Neural progenitor cell (in vitro differentiated cells): Measurements from ENCODE around the gene RNGTT. TPM values are rescaled to one million over a fixed set of nuclear protein-coding genes. Genes with fewer than 3 reads are reported as not detected.
"Not testable (repeated sequence)": the region's sequence is repeated elsewhere in the genome, so short reads cannot be mapped to it uniquely, and the experiment has no call there.

Experiments
- DNase-seq: peaks from one replicate; pipeline ENCODE4 v3.0.0-alpha.2; 2016; ENCODE audit warnings: low spot score
- H2AFZ ChIP-seq: fragments of 200-600 bp; sonication (generic); replicated peaks from 2 replicates; pipeline ENCODE4 v1.6.1; 2016; ENCODE audit warnings: antibody characterized with exemption
- H3F3A ChIP-seq: fragments of 200-600 bp; sonication (generic); 2 replicates; pipeline ENCODE4 v1.6.1; 2016; ENCODE audit warnings: antibody characterized with exemption, low read depth
- H3K27ac ChIP-seq: fragments of 200-600 bp; sonication (generic); 2 replicates; pipeline ENCODE4 v1.5.1; 2016; ENCODE audit warnings: mild to moderate bottlenecking
- H3K27me3 ChIP-seq: fragments of 200-600 bp; sonication (generic); 2 replicates; pipeline ENCODE4 v1.6.1; 2016; ENCODE audit warnings: mild to moderate bottlenecking, moderate library complexity
- H3K36me3 ChIP-seq: fragments of 200-600 bp; sonication (generic); 2 replicates; pipeline ENCODE4 v1.5.1; 2016
- H3K4me1 ChIP-seq: fragments of 200-600 bp; sonication (generic); 2 replicates; pipeline ENCODE4 v1.6.1; 2016; ENCODE audit warnings: mixed run types
- H3K4me2 ChIP-seq: fragments of 200-600 bp; sonication (generic); 2 replicates; pipeline ENCODE4 v1.6.1; 2016
- H3K4me3 ChIP-seq: fragments of 200-600 bp; sonication (generic); 2 replicates; pipeline ENCODE4 v1.5.1; 2016
- H3K79me2 ChIP-seq: fragments of 200-600 bp; sonication (generic); 2 replicates; pipeline ENCODE4 v1.6.1; 2016; ENCODE audit warnings: low read depth
- H3K9ac ChIP-seq: fragments of 200-600 bp; sonication (generic); 2 replicates; pipeline ENCODE4 v1.6.1; 2016
- H3K9me3 ChIP-seq: fragments of 200-600 bp; sonication (generic); 2 replicates; pipeline ENCODE4 v1.5.1; 2016; ENCODE audit warnings: low read depth
- H4K20me1 ChIP-seq: fragments of 200-600 bp; sonication (generic); 2 replicates; pipeline ENCODE4 v1.6.1; 2016; ENCODE audit warnings: low read depth
- H3K27ac Mint-ChIP-seq: 3 replicates; pipeline ENCODE4 v1.8.0; 2021; ENCODE audit warnings: mixed read lengths
- H3K27me3 Mint-ChIP-seq: 2 replicates; pipeline ENCODE4 v1.8.0; 2022; ENCODE audit warnings: low read depth, mild to moderate bottlenecking, inconsistent platforms, moderate library complexity, mixed read lengths; ENCODE audit not compliant: insufficient read depth
- H3K36me3 Mint-ChIP-seq: 3 replicates; pipeline ENCODE4 v1.8.0; 2021; ENCODE audit warnings: mixed read lengths
- H3K4me1 Mint-ChIP-seq: 3 replicates; pipeline ENCODE4 v1.8.0; 2021; ENCODE audit warnings: mixed read lengths
- H3K4me3 Mint-ChIP-seq: 3 replicates; pipeline ENCODE4 v1.8.0; 2021; ENCODE audit warnings: mild to moderate bottlenecking, moderate library complexity, mixed read lengths
- H3K9me3 Mint-ChIP-seq: 3 replicates; pipeline ENCODE4 v1.8.0; 2020; ENCODE audit warnings: mixed read lengths
- EZH2 ChIP-seq: fragments of 200-600 bp; sonication (generic); IDR thresholded peaks from 2 replicates; pipeline ENCODE4 v1.6.1; 2017; ENCODE audit warnings: antibody characterized with exemption, mild to moderate bottlenecking, moderate library complexity
- EZH2phosphoT487 ChIP-seq: fragments of 200-600 bp; sonication (generic); IDR thresholded peaks from 2 replicates; pipeline ENCODE4 v1.6.1; 2017; ENCODE audit warnings: antibody characterized with exemption
- total RNA-seq: library from RNA; depleted of rRNA; stranded (reverse); fragments of >200 nt; gene quantifications from 2 replicates; pipeline ENCODE4 v1.2.3, GENCODE V29; 2015; ENCODE audit warnings: low replicate concordance
- TF ChIP-seq, protein P1 (sequence below): fragments of 200-600 bp; sonication (generic); IDR thresholded peaks from 2 replicates; pipeline ENCODE4 v1.5.1; 2017; ENCODE audit warnings: antibody characterized with exemption, mild to moderate bottlenecking

The RNGTT gene
- total RNA-seq, 1 donor from 2014 or later = 71.7 TPM

DNA sequence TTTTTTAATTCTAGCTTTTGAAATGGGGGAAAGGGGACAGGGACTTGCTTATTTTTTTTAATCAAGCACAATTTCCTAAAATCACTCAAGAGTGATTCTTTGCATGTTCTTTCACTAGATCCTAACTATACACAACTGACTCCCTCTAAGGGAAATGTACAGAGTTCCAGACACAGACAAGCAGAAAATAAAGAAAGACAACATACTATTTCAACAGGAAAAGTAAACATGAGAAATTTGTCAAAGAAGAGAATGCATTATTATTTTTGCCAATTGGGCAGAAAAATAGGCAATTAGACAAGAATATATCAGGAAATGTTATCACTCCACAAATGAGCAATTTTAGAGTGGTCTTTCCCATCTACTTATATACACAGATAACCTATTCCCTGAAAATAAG, 128.2 kb downstream of the RNGTT start:
- TF ChIP-seq EZH2phosphoT487 = no peak
- TF ChIP-seq EZH2 = no peak
- TF ChIP-seq, protein P1, sequence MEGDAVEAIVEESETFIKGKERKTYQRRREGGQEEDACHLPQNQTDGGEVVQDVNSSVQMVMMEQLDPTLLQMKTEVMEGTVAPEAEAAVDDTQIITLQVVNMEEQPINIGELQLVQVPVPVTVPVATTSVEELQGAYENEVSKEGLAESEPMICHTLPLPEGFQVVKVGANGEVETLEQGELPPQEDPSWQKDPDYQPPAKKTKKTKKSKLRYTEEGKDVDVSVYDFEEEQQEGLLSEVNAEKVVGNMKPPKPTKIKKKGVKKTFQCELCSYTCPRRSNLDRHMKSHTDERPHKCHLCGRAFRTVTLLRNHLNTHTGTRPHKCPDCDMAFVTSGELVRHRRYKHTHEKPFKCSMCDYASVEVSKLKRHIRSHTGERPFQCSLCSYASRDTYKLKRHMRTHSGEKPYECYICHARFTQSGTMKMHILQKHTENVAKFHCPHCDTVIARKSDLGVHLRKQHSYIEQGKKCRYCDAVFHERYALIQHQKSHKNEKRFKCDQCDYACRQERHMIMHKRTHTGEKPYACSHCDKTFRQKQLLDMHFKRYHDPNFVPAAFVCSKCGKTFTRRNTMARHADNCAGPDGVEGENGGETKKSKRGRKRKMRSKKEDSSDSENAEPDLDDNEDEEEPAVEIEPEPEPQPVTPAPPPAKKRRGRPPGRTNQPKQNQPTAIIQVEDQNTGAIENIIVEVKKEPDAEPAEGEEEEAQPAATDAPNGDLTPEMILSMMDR = no peak
- no peaks in the 10 kb centered on the region for H3K27me3 ChIP-seq
- H3K9ac ChIP-seq = no peak overlapping the region
- peaks cover 25% of the 10 kb centered on the region for H3K79me2 ChIP-seq
- H3K4me1 ChIP-seq = no peaks in the 10 kb centered on the region
- peaks cover 4% of the 10 kb centered on the region for H3K9me3 ChIP-seq
- no peak overlapping the region for H3K27ac Mint-ChIP-seq
- H4K20me1 ChIP-seq = no peaks in the 10 kb centered on the region
- no peak overlapping the region for H3K4me3 Mint-ChIP-seq
- H3K9me3 Mint-ChIP-seq = peaks cover 48% of the 10 kb centered on the region
- H3F3A ChIP-seq = no peaks in the 10 kb centered on the region
- H2AFZ ChIP-seq = no peak overlapping the region
- no peak overlapping the region for H3K4me2 ChIP-seq
- DNase-seq = no peak
- no peaks in the 10 kb centered on the region for H3K4me1 Mint-ChIP-seq
- H3K36me3 ChIP-seq = peaks cover 4% of the 10 kb centered on the region
- peaks cover 39% of the 10 kb centered on the region for H3K36me3 Mint-ChIP-seq
- H3K4me3 ChIP-seq = no peak overlapping the region
- H3K27ac ChIP-seq = no peak overlapping the region
- H3K27me3 Mint-ChIP-seq = no peaks in the 10 kb centered on the region

- H3K4me3 ChIP-seq, H3K9ac ChIP-seq, H3K27ac Mint-ChIP-seq, H3K4me2 ChIP-seq, H4K20me1 ChIP-seq, H3K27me3 ChIP-seq, H3K4me1 Mint-ChIP-seq, H2AFZ ChIP-seq, H3K9me3 ChIP-seq, DNase-seq, H3K4me3 Mint-ChIP-seq, H3K4me1 ChIP-seq, H3K27ac ChIP-seq, H3K27me3 Mint-ChIP-seq, H3K36me3 ChIP-seq, H3F3A ChIP-seq: not testable (repeated sequence)
- Mint-ChIP-seq H3K9me3 (peaks cover 57% of the 10 kb centered on the region), H3K36me3 (peaks cover 46% of the 10 kb centered on the region)
- peaks cover 27% of the 10 kb centered on the region for H3K79me2 ChIP-seq
These were observed 130.3 kb downstream of the RNGTT start for GRCh38 chr6:88833071-88833470.

DNA sequence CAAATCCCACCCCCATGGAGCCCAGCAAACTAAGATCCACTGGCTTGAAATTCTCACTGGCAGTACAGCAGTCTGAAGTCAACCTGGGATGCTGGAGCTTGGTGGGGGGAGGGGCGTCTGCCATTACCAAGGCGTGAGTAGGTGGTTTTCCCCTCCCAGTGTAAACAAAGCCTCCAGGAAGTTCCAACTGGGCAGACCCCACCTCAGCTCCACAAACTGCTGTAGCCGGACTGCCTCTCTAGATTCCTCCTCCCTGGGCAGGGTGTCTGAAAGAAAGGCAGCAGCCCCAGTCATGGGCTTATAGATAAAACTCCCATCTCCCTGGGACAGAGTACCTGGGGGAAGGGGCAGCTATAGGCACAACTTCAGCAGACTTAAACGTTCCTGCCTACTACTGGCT, 135.8 kb downstream of the RNGTT start:
- peaks cover 33% of the 10 kb centered on the region for H3K9me3 Mint-ChIP-seq
- not testable (repeated sequence) for H3K9ac ChIP-seq, H3K4me3 Mint-ChIP-seq, DNase-seq, H2AFZ ChIP-seq, H3K4me2 ChIP-seq, H3K4me1 ChIP-seq, H3K27me3 ChIP-seq, H3K27me3 Mint-ChIP-seq, H3K9me3 ChIP-seq, H4K20me1 ChIP-seq, H3K27ac ChIP-seq, H3K4me1 Mint-ChIP-seq, H3K36me3 ChIP-seq, H3K4me3 ChIP-seq, H3K27ac Mint-ChIP-seq, H3F3A ChIP-seq
- peaks cover 25% of the 10 kb centered on the region for H3K79me2 ChIP-seq
- peaks cover 28% of the 10 kb centered on the region for H3K36me3 Mint-ChIP-seq

DNA sequence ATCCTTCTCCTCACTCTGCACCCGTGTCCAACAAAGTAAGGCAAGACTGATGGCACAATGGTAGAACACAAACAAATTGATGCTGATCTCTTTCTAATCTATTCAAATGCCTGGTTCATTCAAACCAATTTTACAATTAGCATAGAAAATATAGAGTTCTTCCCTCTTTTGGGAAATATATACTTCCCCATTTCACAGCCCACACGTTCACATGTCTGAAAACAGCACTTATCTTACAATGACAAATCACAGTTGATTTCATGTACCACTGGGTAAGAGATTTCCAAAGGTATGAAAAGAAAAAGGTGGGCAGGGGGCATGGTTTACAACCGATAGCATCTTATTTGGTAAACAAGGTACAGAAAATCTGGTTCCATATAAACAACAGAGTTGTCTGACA, 137.6 kb downstream of the RNGTT start:
- Histone ChIP-seq H3K9ac (no peak overlapping the region), H4K20me1 (no peaks in the 10 kb centered on the region), H3K27ac (no peak overlapping the region), H2AFZ (no peak overlapping the region), H3K4me2 (no peak overlapping the region), H3K27me3 (no peaks in the 10 kb centered on the region), H3K4me1 (no peaks in the 10 kb centered on the region), H3K9me3 (no peaks in the 10 kb centered on the region), H3K36me3 (no peaks in the 10 kb centered on the region), H3K79me2 (peaks cover 8% of the 10 kb centered on the region), H3K4me3 (no peak overlapping the region), H3F3A (no peaks in the 10 kb centered on the region)
- Mint-ChIP-seq H3K36me3 (peaks cover 18% of the 10 kb centered on the region), H3K9me3 (peaks cover 16% of the 10 kb centered on the region), H3K4me3 (no peak overlapping the region), H3K27me3 (no peaks in the 10 kb centered on the region), H3K27ac (no peak overlapping the region), H3K4me1 (no peaks in the 10 kb centered on the region)
- TF ChIP-seq, protein P1 = no peak
- TF ChIP-seq EZH2 (no peak), EZH2phosphoT487 (no peak)
- DNase-seq = no peak
